Keratinocyte (primary cell): ENCODE data around the gene LMBR1.

Source experiments
- EZH2 ChIP-seq: IDR thresholded peaks from one replicate; pipeline ENCODE4 v1.6.1; 2012; ENCODE audit warnings: inconsistent platforms, mild to moderate bottlenecking, low read length, moderate library complexity
- TF ChIP-seq, protein P1 (sequence below), 3 experiments: IDR thresholded peaks in 1 of 3; conservative IDR thresholded peaks in 1 of 3; optimal IDR thresholded peaks in 1 of 3; 2 replicates in 2 of 3; 3 replicates in 1 of 3; pipeline versions ENCODE3 to v1.5.1; 2011; ENCODE audit warnings: low read length in 3 of 3, mild to moderate bottlenecking in 3 of 3, moderate library complexity in 2 of 3, control low read depth in 1 of 3, inconsistent platforms in 1 of 3; ENCODE audit not compliant: insufficient read depth in 2 of 3; ENCODE audit errors: extremely low read depth in 1 of 3

- TF ChIP-seq, protein P1, sequence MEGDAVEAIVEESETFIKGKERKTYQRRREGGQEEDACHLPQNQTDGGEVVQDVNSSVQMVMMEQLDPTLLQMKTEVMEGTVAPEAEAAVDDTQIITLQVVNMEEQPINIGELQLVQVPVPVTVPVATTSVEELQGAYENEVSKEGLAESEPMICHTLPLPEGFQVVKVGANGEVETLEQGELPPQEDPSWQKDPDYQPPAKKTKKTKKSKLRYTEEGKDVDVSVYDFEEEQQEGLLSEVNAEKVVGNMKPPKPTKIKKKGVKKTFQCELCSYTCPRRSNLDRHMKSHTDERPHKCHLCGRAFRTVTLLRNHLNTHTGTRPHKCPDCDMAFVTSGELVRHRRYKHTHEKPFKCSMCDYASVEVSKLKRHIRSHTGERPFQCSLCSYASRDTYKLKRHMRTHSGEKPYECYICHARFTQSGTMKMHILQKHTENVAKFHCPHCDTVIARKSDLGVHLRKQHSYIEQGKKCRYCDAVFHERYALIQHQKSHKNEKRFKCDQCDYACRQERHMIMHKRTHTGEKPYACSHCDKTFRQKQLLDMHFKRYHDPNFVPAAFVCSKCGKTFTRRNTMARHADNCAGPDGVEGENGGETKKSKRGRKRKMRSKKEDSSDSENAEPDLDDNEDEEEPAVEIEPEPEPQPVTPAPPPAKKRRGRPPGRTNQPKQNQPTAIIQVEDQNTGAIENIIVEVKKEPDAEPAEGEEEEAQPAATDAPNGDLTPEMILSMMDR (optimal IDR thresholded peaks at IDR 0.05 in 1 of 3, IDR thresholded peaks at IDR 0.05 in 1 of 3, conservative IDR thresholded peaks at IDR 0.05 in 1 of 3; ENCODE audit: extremely low read depth in 1 of 3, insufficient read depth in 2 of 3, low read length in 3 of 3): no peak
- TF ChIP-seq EZH2: no peak
These were observed 2.2 kb upstream of the LMBR1 start for GRCh38 chr7:156895024-156895780.
